SK-N-SH (cell line): ENCODE measurements around the gene KEL. TPM values are rescaled to one million over a fixed set of nuclear protein-coding genes. Genes with fewer than 3 reads are reported as not detected.

Source experiments
- CTCF ChIA-PET: fragments of 300-600, 350-600 bp; formaldehyde crosslinking; extraction: SDS; loops from one replicate; lab custom pipeline; 2021; lab: Yijun Ruan, JAX
- POLR2A ChIA-PET: fragments of 350-600 bp; sonication (Branson Sonifier 250); formaldehyde crosslinking; extraction: SDS; loops from one replicate; lab custom pipeline; 2020; ENCODE audit warnings: antibody characterized with exemption, inconsistent platforms; lab: Yijun Ruan, JAX
- DNase-seq: peaks from one replicate; pipeline ENCODE4 v3.0.0; 2012
- H2AFZ ChIP-seq: fragments of 200-600 bp; sonication (generic); 2 replicates; pipeline ENCODE4 v1.8.1; 2016; ENCODE audit warnings: antibody characterized with exemption, mild to moderate bottlenecking, low read depth
- H3F3A ChIP-seq: fragments of 200-600 bp; sonication (generic); replicated peaks from 2 replicates; pipeline ENCODE3; 2016; ENCODE audit warnings: antibody characterized with exemption, mild to moderate bottlenecking; ENCODE audit not compliant: insufficient read depth
- H3K27ac ChIP-seq, 2 experiments: fragments of 200-500 bp in 1 of 2; fragments of 200-600 bp in 1 of 2; sonication (Bioruptor generic) in 1 of 2; sonication (generic), shearing (Covaris generic) in 1 of 2; 2 replicates each; pipeline versions ENCODE4 v1.5.1 to v1.6.1; 2014 to 2016; ENCODE audit warnings: low read depth in 2 of 2, inconsistent platforms in 1 of 2, low read length in 1 of 2, mild to moderate bottlenecking in 1 of 2, mixed read lengths in 1 of 2
- H3K27me3 ChIP-seq: fragments of 200-600 bp; sonication (generic), shearing (Covaris generic); 2 replicates; pipeline ENCODE4 v1.6.1; 2016; ENCODE audit warnings: mixed run types; ENCODE audit not compliant: insufficient read depth
- H3K36me3 ChIP-seq, 2 experiments: fragments of 200-500 bp in 1 of 2; fragments of 200-600 bp in 1 of 2; sonication (Bioruptor generic) in 1 of 2; sonication (generic) in 1 of 2; replicated peaks in 1 of 2; 2 replicates each; pipeline versions ENCODE3 to v1.5.1; 2014 to 2016; ENCODE audit warnings: low read length in 1 of 2, mild to moderate bottlenecking in 1 of 2; ENCODE audit not compliant: insufficient read depth in 2 of 2, control insufficient read depth in 1 of 2
- H3K4me1 ChIP-seq, 2 experiments: fragments of 200-500 bp in 1 of 2; fragments of 200-600 bp in 1 of 2; sonication (Bioruptor generic) in 1 of 2; sonication (generic), shearing (Covaris generic) in 1 of 2; 2 replicates each; pipeline versions ENCODE4 v1.5.1 to v1.6.1; 2014 to 2016; ENCODE audit warnings: low read depth in 1 of 2, low read length in 1 of 2, mixed run types in 1 of 2; ENCODE audit not compliant: insufficient read depth in 2 of 2, control insufficient read depth in 1 of 2
- H3K4me2 ChIP-seq: fragments of 200-600 bp; sonication (generic), shearing (Covaris generic); 2 replicates; pipeline ENCODE4 v1.6.1; 2017; ENCODE audit warnings: mixed run types
- H3K4me3 ChIP-seq, 2 experiments: fragments of 200-500 bp in 1 of 2; fragments of 200-600 bp in 1 of 2; sonication (Bioruptor generic) in 1 of 2; sonication (generic), shearing (Covaris generic) in 1 of 2; 2 replicates each; pipeline versions ENCODE4 v1.5.1 to v1.8.1; 2014 to 2016; ENCODE audit warnings: low read depth in 2 of 2, inconsistent platforms in 1 of 2, low read length in 1 of 2, mild to moderate bottlenecking in 1 of 2, mixed read lengths in 1 of 2, moderate library complexity in 1 of 2
- H3K79me2 ChIP-seq: fragments of 200-600 bp; sonication (generic); 2 replicates; pipeline ENCODE4 v1.8.1; 2017; ENCODE audit warnings: mild to moderate bottlenecking; ENCODE audit not compliant: insufficient read depth
- H3K9ac ChIP-seq: fragments of 200-600 bp; sonication (generic); 2 replicates; pipeline ENCODE4 v1.6.1; 2017; ENCODE audit warnings: mixed run types
- H3K9me2 ChIP-seq: fragments of 200-600 bp; sonication (generic); 2 replicates; pipeline ENCODE4 v1.6.1; 2017; ENCODE audit warnings: mixed run types
- H3K9me3 ChIP-seq: fragments of 200-600 bp; sonication (generic); 2 replicates; pipeline ENCODE4 v1.6.1; 2017; ENCODE audit warnings: mixed run types, mild to moderate bottlenecking, moderate library complexity
- H4K20me1 ChIP-seq: fragments of 200-600 bp; sonication (generic); 2 replicates; pipeline ENCODE4 v1.6.1; 2017; ENCODE audit warnings: mild to moderate bottlenecking, mixed run types; ENCODE audit not compliant: insufficient read depth
- CHD2 ChIP-seq: fragments of 150-350 bp; IDR thresholded peaks from 2 replicates; pipeline ENCODE4 v1.6.1; 2018; ENCODE audit warnings: low read length; ENCODE audit not compliant: partially characterized antibody
- CTCF ChIP-seq: fragments of 200-600 bp; sonication (generic); IDR thresholded peaks from 2 replicates; pipeline ENCODE4 v1.6.1; 2017; ENCODE audit warnings: antibody characterized with exemption, mild to moderate bottlenecking, moderate library complexity
- EZH2phosphoT487 ChIP-seq: fragments of 200-600 bp; sonication (generic); IDR thresholded peaks from 2 replicates; pipeline ENCODE4 v1.6.1; 2017; ENCODE audit warnings: low read depth, mixed run types, mild to moderate bottlenecking, antibody characterized with exemption, moderate library complexity, borderline replicate concordance
- FOSL2 ChIP-seq: IDR thresholded peaks from 2 replicates; pipeline ENCODE4 v1.4.0; 2012; ENCODE audit warnings: low read depth, mild to moderate bottlenecking, moderate library complexity, borderline replicate concordance
- GABPA ChIP-seq: IDR thresholded peaks from 2 replicates; pipeline ENCODE4 v1.4.0; 2012; ENCODE audit warnings: low read depth, mild to moderate bottlenecking
- GATA2 ChIP-seq: sonication (generic); formaldehyde crosslinking; IDR thresholded peaks from 2 replicates; pipeline ENCODE4 v1.5.0; 2020; ENCODE audit warnings: mild to moderate bottlenecking, missing genetic modification reagents
- JUND ChIP-seq: IDR thresholded peaks from 2 replicates; pipeline ENCODE4 v1.4.0; 2012
- MXI1 ChIP-seq: IDR thresholded peaks from 2 replicates; pipeline ENCODE4 v1.6.1; 2012; ENCODE audit warnings: mild to moderate bottlenecking, low read depth, low read length, improper control_type of control experiment
- NFIC ChIP-seq: IDR thresholded peaks from 2 replicates; pipeline ENCODE4 v1.4.0; 2012; ENCODE audit warnings: borderline replicate concordance
- PBX3 ChIP-seq: IDR thresholded peaks from 2 replicates; pipeline ENCODE4; 2012
- RAD21 ChIP-seq: IDR thresholded peaks from 2 replicates; pipeline ENCODE4 v1.6.1; 2012; ENCODE audit warnings: mild to moderate bottlenecking, low read length
- RCOR1 ChIP-seq: fragments of 150-350 bp; IDR thresholded peaks from 2 replicates; pipeline ENCODE4 v1.6.1; 2017; ENCODE audit warnings: antibody characterized with exemption, low read length
- RFX5 ChIP-seq: IDR thresholded peaks from 2 replicates; pipeline ENCODE4 v1.6.1; 2012; ENCODE audit warnings: mild to moderate bottlenecking, improper control_type of control experiment, low read length
- RXRA ChIP-seq: IDR thresholded peaks from 2 replicates; pipeline ENCODE4 v1.4.0; 2012; ENCODE audit warnings: low read depth, mild to moderate bottlenecking, borderline replicate concordance
- TAF1 ChIP-seq: IDR thresholded peaks from 2 replicates; pipeline ENCODE4 v1.6.1; 2012; ENCODE audit warnings: low read depth, mild to moderate bottlenecking, low read length, moderate library complexity, borderline replicate concordance
- WGBS: methylation state at CpG from one replicate; pipeline ENCODE4 v1.1.6; 2017; ENCODE audit warnings: low lambda C conversion rate; 5-methylcytosine and 5-hydroxymethylcytosine counted together
- polyA plus RNA-seq, 3 experiments: library from polyadenylated mRNA; depleted of rRNA; stranded (reverse); fragments of >200 nt; gene quantifications; 2 replicates each; pipeline ENCODE4 v1.2.3, GENCODE V29; 2012

The KEL gene
- polyA plus RNA-seq, 1 of the 3 experiments (the other 2 are of a cell fraction): 0.05 TPM

- TF ChIP-seq PBX3: no peak
- TF ChIP-seq EZH2phosphoT487: no peak
- TF ChIP-seq NFIC: no peak
- TF ChIP-seq CTCF: peak; percentile 100
- no peak for TF ChIP-seq TAF1
- TF ChIP-seq RCOR1: peak; percentile 8; the same call in 1 of the 2 replicates
- peak; percentile 25 for TF ChIP-seq CHD2
- no peak for TF ChIP-seq GATA2 (CRISPR knock-in tag)
- TF ChIP-seq MXI1: peak; percentile 62; the same call in 1 of the 2 replicates
- TF ChIP-seq RXRA: no peak
- TF ChIP-seq RFX5: no peak
- peak; percentile 96 for TF ChIP-seq RAD21
These were observed 46.1 kb upstream of the KEL start (continued) for GRCh38 chr7:143008007-143008901.

GRCh38 chr7:143005632-143006260 is 43.6 kb upstream of the KEL start:
- no peaks in the 10 kb centered on the region for H3F3A ChIP-seq
- no peak overlapping the region for H3K9ac ChIP-seq
- no peak overlapping the region for H3K4me3 ChIP-seq
- H3K79me2 ChIP-seq: no peaks in the 10 kb centered on the region
- ChIA-PET CTCF (interaction anchor here (0.6 to 23.7 kb wide), 15 partner anchors 11 to 568 kb away, joined by 3 to 450 read pairs (median 4); partner anchors contain the start of genes EPHB6 and TAS2R40), POLR2A (no interaction called here)
- no peaks in the 10 kb centered on the region for H3K4me1 ChIP-seq
- H3K27me3 ChIP-seq: no peaks in the 10 kb centered on the region; the same call in 1 of the 2 replicates
- H3K9me3 ChIP-seq: no peaks in the 10 kb centered on the region
- no peak overlapping the region for H3K27ac ChIP-seq
- H3K4me2 ChIP-seq: no peak overlapping the region
- H2AFZ ChIP-seq: no peak overlapping the region
- H3K36me3 ChIP-seq: no peaks in the 10 kb centered on the region
- no peak for DNase-seq
- TF ChIP-seq FOSL2: no peak
- no peak for TF ChIP-seq GABPA
- TF ChIP-seq RXRA: no peak
- TF ChIP-seq JUND: no peak
- TF ChIP-seq, all 33 proteins: peak for 0
- 28% methylated on average over 6 of the region's 6 CpGs for WGBS
- no peaks in the 10 kb centered on the region for H4K20me1 ChIP-seq
- H3K9me2 ChIP-seq: no peaks in the 10 kb centered on the region
